HepG2 (cell line): ENCODE data around the gene ZSCAN31. TPM values are rescaled to one million over a fixed set of nuclear protein-coding genes. Genes with fewer than 3 reads are reported as not detected.

Source experiments
- DMTF1 ChIP-seq: sonication (generic); formaldehyde crosslinking; IDR thresholded peaks from 2 replicates; pipeline ENCODE4 v1.4.0; 2020; ENCODE audit warnings: mild to moderate bottlenecking, missing genetic modification reagents
- HNF4G ChIP-seq, 2 experiments: sonication (generic) in 1 of 2; formaldehyde crosslinking in 1 of 2; IDR thresholded peaks; 2 replicates each; pipeline versions ENCODE4 v1.4.0 to v1.6.1; 2011 to 2020; ENCODE audit warnings: borderline replicate concordance in 2 of 2, low read depth in 2 of 2, mild to moderate bottlenecking in 2 of 2, low read length in 1 of 2, missing genetic modification reagents in 1 of 2, moderate library complexity in 1 of 2
- MIER3 ChIP-seq: IDR thresholded peaks from 2 replicates; pipeline ENCODE4 v1.6.1; 2016; ENCODE audit warnings: missing compliant biosample characterization, borderline replicate concordance
- NFKBIZ ChIP-seq: IDR thresholded peaks from 2 replicates; pipeline ENCODE4 v1.6.1; 2018; ENCODE audit warnings: missing genetic modification reagents, missing compliant biosample characterization
- SNAPC2 ChIP-seq: sonication (generic); formaldehyde crosslinking; IDR thresholded peaks from 2 replicates; pipeline ENCODE4 v1.8.1; 2022; ENCODE audit warnings: mild to moderate bottlenecking, missing genetic modification reagents
- TEAD3 ChIP-seq: optimal IDR thresholded peaks from 2 replicates; pipeline ENCODE3; 2016; ENCODE audit warnings: borderline replicate concordance
- THAP8 ChIP-seq: sonication (generic); formaldehyde crosslinking; IDR thresholded peaks from 2 replicates; pipeline ENCODE4 v1.5.1; 2020; ENCODE audit warnings: missing genetic modification reagents, mild to moderate bottlenecking, borderline replicate concordance
- ZBTB40 ChIP-seq, 2 experiments: fragments of 450-650 bp in 1 of 2; sonication (generic) in 1 of 2; formaldehyde crosslinking in 1 of 2; IDR thresholded peaks; 2 replicates each; pipeline versions ENCODE4 v1.6.1 to v1.8.0; 2016 to 2022; ENCODE audit warnings: antibody characterized with exemption in 1 of 2, mild to moderate bottlenecking in 1 of 2, missing genetic modification reagents in 1 of 2
- ZNF101 ChIP-seq: sonication (generic); formaldehyde crosslinking; IDR thresholded peaks from 2 replicates; pipeline ENCODE4 v1.4.0; 2020; ENCODE audit warnings: mild to moderate bottlenecking, low read depth, missing genetic modification reagents, borderline replicate concordance
- ZNF512 ChIP-seq: sonication (generic); formaldehyde crosslinking; IDR thresholded peaks from 2 replicates; pipeline ENCODE4 v1.4.0; 2020; ENCODE audit warnings: mild to moderate bottlenecking, missing genetic modification reagents
- ZNF614 ChIP-seq: IDR thresholded peaks from 2 replicates; pipeline ENCODE4 v1.6.1; 2018; ENCODE audit warnings: missing biosample characterization, missing genetic modification reagents, inconsistent platforms, borderline replicate concordance
- ZNF816 ChIP-seq: sonication (generic); formaldehyde crosslinking; IDR thresholded peaks from 2 replicates; pipeline ENCODE4 v1.8.0; 2022; ENCODE audit warnings: missing genetic modification reagents, mild to moderate bottlenecking, borderline replicate concordance
- polyA plus RNA-seq, 8 experiments: library from polyadenylated mRNA; depleted of rRNA in 3 of 8; stranded (reverse) in 7 of 8; unstranded in 1 of 8; fragments of >200 nt; fragmentation: Illumina TruSeq in 4 of 8; extraction: Trizol in 4 of 8; gene quantifications; 2 replicates each; pipeline versions ENCODE4 v1.2.1 to v1.2.3, GENCODE V29; 2011 to 2016; ENCODE audit warnings: low read depth in 4 of 8, missing spikeins in 1 of 8, mixed read lengths in 1 of 8; ENCODE audit not compliant: insufficient read depth in 1 of 8
- total RNA-seq, 5 experiments: library from RNA; depleted of rRNA; stranded (reverse); fragments of >200 nt; fragmentation: Illumina TruSeq; extraction: Trizol; gene quantifications; 2 replicates each; pipeline ENCODE4 v1.2.3, GENCODE V29; 2016; ENCODE audit warnings: low read depth in 1 of 5

ZSCAN31 gene
- total and polyA plus RNA-seq, 2 of the 13 experiments (the other 11 are each of a cell fraction or from before 2014, with no cell fraction given): 5.3 to 6.2 TPM

DNA sequence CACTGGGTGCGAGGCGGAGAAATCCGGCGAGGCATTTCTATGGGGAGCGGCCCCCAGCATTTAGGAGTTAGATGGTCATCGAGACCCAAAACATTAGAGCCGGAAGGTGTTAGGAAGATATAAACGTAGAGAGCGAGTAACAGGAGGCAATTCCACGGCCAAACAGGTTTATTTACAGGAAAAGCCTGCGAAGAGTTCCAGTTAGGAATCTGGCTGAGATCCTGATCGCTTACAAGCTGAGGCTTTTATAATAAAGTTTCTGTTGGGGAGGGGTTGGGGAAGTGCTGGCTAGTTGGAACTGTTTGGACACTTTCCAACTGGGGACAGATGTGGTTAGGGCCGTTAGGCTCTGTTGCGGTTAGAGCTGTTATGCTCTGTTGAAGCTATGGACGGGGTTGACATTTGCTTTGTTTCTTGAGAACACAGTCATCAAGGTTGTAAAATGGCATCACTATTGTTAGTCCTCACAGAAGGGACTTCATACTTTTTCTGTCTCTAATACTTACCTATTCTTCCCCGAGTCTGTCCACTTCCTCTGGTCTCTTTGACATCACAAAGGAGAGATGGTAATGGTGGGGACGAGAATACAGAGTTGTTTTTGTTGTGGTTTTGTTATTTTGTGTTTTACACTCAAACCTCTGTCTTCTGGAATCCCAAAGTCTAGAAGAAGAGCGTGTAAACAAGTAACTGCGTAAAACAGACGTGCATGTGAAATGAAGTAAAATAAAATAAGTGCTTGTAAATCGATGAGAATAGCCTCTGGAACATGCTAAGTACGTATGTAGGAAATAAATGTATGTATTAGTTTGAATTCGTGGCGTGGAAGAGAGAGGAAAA lies 554 bp upstream of the ZSCAN31 start (continued):
- TF ChIP-seq THAP8: no peak
- 0 out of 2 replicates have a peak, but pooled peaks have one; percentile 3 for TF ChIP-seq ZNF816 (CRISPR knock-in tag)
- TF ChIP-seq TEAD3 (CRISPR knock-in tag): no peak
- no peak; the same call in 1 of the 2 replicates for TF ChIP-seq ZNF614 (CRISPR knock-in tag)
- TF ChIP-seq DMTF1 (CRISPR knock-in tag): no peak
- TF ChIP-seq NFKBIZ (CRISPR knock-in tag): no peak
- TF ChIP-seq ZNF512 (CRISPR knock-in tag): no peak
- no peak for TF ChIP-seq ZNF101 (CRISPR knock-in tag)
- TF ChIP-seq SNAPC2: 0 out of 2 replicates have a peak, but pooled peaks have one; percentile 2
- TF ChIP-seq MIER3 (CRISPR knock-in tag): peak; percentile 17; the same call in 1 of the 2 replicates
- TF ChIP-seq HNF4G (IDR thresholded peaks at IDR 0.05; ENCODE audit: borderline replicate concordance, low read depth, low read length): no peak
- TF ChIP-seq HNF4G (CRISPR knock-in tag; IDR thresholded peaks at IDR 0.05; ENCODE audit: borderline replicate concordance, low read depth): no peak
- no peak for TF ChIP-seq ZBTB40 (IDR thresholded peaks at IDR 0.05)
- TF ChIP-seq ZBTB40 (CRISPR knock-in tag; IDR thresholded peaks at IDR 0.05): no peak
